Measurements from ENCODE around the gene BCAR3.

- TF ChIP-seq EZH2 (IDR thresholded peaks at IDR 0.05; ENCODE audit: borderline replicate concordance) (no peak), EZH2phosphoT487 (IDR thresholded peaks at IDR 0.05; ENCODE audit: low read depth, severe bottlenecking, unreplicated experiment) (no peak), CTCF (IDR thresholded peaks at IDR 0.05; ENCODE audit: poor library complexity) (no peak)
Observed at GRCh38 chr1:93607814-93608186, 73.8 kb downstream of the BCAR3 start.
